Measurements from ENCODE around the gene CDK14. TPM values are rescaled to one million over a fixed set of nuclear protein-coding genes. Genes with fewer than 3 reads are reported as not detected.

CDK14 gene
- total and polyA plus RNA-seq, 11 donors, result 2.9 to 37.7 (median 21.3) TPM

- 94 to 97% (median 95%) methylated on average over 3 of the region's 3 CpGs for WGBS, 4 donors
- ATAC-seq (no peak), DNase-seq (no peak)
- H3K4me3 ChIP-seq, result no peak overlapping the region
- peaks cover 0 to 28% (median 7%) of the 10 kb centered on the region in 12 donors for H3K4me1 ChIP-seq
- no peaks in the 10 kb centered on the region for H3K9me3 ChIP-seq
- H3K27me3 ChIP-seq, result no peaks in the 10 kb centered on the region
- no peak overlapping the region for H3K27ac ChIP-seq
- TF ChIP-seq POLR2A (IDR thresholded peaks at IDR 0.05), result no peak
- no peak for TF ChIP-seq CTCF (IDR thresholded peaks at IDR 0.05)
- intact Hi-C loops (cut with DNase I), result no loop called here
- H3K36me3 ChIP-seq, result no peaks in the 10 kb centered on the region
Measured at GRCh38 chr7:90675982-90676381, 79.9 kb downstream of the CDK14 start.

GRCh38 chr7:90677486-90678404 lies 81.6 kb downstream of the CDK14 start:
- Histone ChIP-seq H3K4me3 (no peak overlapping the region), H3K27ac (no peak overlapping the region), H3K27me3 (no peaks in the 10 kb centered on the region), H3K4me1 (peaks cover 0 to 34% (median 11%) of the 10 kb centered on the region in 12 donors), H3K36me3 (no peaks in the 10 kb centered on the region), H3K9me3 (no peaks in the 10 kb centered on the region)
- TF ChIP-seq CTCF (IDR thresholded peaks at IDR 0.05), result no peak
- TF ChIP-seq POLR2A (IDR thresholded peaks at IDR 0.05), result no peak
- no peak for DNase-seq
- intact Hi-C loops (cut with DNase I), result no loop called here
- WGBS, 4 donors, result 38 to 54% (median 45%) methylated on average over 10 of the region's 10 CpGs
- ATAC-seq, result no peak

- no peak overlapping the region for H3K27ac ChIP-seq
- 36 to 56% (median 47%) methylated on average over 3 of the region's 3 CpGs for WGBS, 4 donors
- no peaks in the 10 kb centered on the region for H3K9me3 ChIP-seq
- H3K4me1 ChIP-seq, result peaks cover 0 to 37% (median 11%) of the 10 kb centered on the region in 12 donors
- no peaks in the 10 kb centered on the region for H3K27me3 ChIP-seq
- no peak for ATAC-seq
- TF ChIP-seq POLR2A (IDR thresholded peaks at IDR 0.05) (no peak), CTCF (IDR thresholded peaks at IDR 0.05) (no peak)
- DNase-seq, result no peak
- H3K36me3 ChIP-seq, result no peaks in the 10 kb centered on the region
- no peak overlapping the region for H3K4me3 ChIP-seq
- intact Hi-C loops (cut with DNase I), result no loop called here
Measured at GRCh38 chr7:90678986-90679385, 82.9 kb downstream of the CDK14 start.

- peaks cover 0 to 32% (median 11%) of the 10 kb centered on the region in 12 donors for H3K4me1 ChIP-seq
- no peak overlapping the region for H3K27ac ChIP-seq
- ATAC-seq, result no peak
- WGBS, 4 donors, result 86 to 94% (median 91%) methylated on average over 4 of the region's 4 CpGs
- intact Hi-C loops (cut with DNase I), result no loop called here
- no peaks in the 10 kb centered on the region for H3K36me3 ChIP-seq
- no peak overlapping the region for H3K4me3 ChIP-seq
- no peaks in the 10 kb centered on the region for H3K27me3 ChIP-seq
- TF ChIP-seq POLR2A (IDR thresholded peaks at IDR 0.05), result no peak
- no peak for TF ChIP-seq CTCF (IDR thresholded peaks at IDR 0.05)
- DNase-seq, result no peak
- H3K9me3 ChIP-seq, result no peaks in the 10 kb centered on the region
Measured at GRCh38 chr7:90680484-90680883, 84.4 kb downstream of the CDK14 start.

Measured in heart left ventricle (tissue), 16 donors.